Measurements from ENCODE around the gene FBXO42.

DNA sequence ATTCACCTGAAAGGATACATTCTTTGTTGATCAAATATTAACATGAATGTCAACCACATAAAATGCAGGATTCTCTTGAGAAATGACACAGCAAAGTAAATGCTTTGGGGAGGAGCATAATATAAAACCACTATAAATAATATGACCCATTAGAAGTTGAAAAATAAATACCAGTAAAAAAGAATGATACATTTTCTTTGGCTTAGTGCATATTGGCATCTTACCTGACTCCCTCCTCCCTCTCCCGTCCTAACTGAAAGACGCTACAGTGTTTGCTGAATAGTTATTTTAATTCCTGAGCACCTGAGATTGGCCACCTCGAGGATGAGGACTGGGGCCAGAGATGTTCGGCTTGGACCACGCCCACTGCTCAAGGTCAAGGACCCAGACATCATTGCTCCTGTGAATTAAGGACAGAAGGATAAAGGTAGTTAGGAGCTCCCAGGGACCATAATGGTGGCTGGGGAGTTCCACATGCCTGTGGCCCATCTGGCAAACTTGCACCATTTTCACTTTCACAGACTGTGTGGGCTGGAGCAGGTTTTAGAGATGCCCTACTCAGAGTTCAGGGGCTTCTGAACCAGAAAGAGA lies 98.9 kb downstream of the FBXO42 start:
- TF ChIP-seq POLR2A (IDR thresholded peaks at IDR 0.05; ENCODE audit: extremely low read depth, insufficient read length) = no peak
- TF ChIP-seq, protein P1, sequence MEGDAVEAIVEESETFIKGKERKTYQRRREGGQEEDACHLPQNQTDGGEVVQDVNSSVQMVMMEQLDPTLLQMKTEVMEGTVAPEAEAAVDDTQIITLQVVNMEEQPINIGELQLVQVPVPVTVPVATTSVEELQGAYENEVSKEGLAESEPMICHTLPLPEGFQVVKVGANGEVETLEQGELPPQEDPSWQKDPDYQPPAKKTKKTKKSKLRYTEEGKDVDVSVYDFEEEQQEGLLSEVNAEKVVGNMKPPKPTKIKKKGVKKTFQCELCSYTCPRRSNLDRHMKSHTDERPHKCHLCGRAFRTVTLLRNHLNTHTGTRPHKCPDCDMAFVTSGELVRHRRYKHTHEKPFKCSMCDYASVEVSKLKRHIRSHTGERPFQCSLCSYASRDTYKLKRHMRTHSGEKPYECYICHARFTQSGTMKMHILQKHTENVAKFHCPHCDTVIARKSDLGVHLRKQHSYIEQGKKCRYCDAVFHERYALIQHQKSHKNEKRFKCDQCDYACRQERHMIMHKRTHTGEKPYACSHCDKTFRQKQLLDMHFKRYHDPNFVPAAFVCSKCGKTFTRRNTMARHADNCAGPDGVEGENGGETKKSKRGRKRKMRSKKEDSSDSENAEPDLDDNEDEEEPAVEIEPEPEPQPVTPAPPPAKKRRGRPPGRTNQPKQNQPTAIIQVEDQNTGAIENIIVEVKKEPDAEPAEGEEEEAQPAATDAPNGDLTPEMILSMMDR (IDR thresholded peaks at IDR 0.05; ENCODE audit: low read depth, low read length) = no peak
- TF ChIP-seq, protein P2, sequence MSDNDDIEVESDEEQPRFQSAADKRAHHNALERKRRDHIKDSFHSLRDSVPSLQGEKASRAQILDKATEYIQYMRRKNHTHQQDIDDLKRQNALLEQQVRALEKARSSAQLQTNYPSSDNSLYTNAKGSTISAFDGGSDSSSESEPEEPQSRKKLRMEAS (IDR thresholded peaks at IDR 0.05; ENCODE audit: low read depth, low read length) = no peak
- TF ChIP-seq MYC (IDR thresholded peaks at IDR 0.05; ENCODE audit: low read depth, low read length) = no peak
